Endothelial cell of umbilical vein (primary cell): ENCODE results near the gene MAPKAPK2.

ENCODE experiments used
- CTCF ChIP-seq, 2 donors: IDR thresholded peaks; 1 replicate in 1 of 2; 2 replicates in 1 of 2; pipeline ENCODE4 v1.5.1; 2011; ENCODE audit warnings: low read length in 2 of 2, mild to moderate bottlenecking in 2 of 2, moderate library complexity in 2 of 2, control low read depth in 1 of 2, inconsistent platforms in 1 of 2, low read depth in 1 of 2; ENCODE audit not compliant: insufficient read depth in 1 of 2; ENCODE audit errors: extremely low read depth in 1 of 2
- MYC ChIP-seq: IDR thresholded peaks from one replicate; pipeline ENCODE4 v1.6.1; 2011; ENCODE audit warnings: mild to moderate bottlenecking, low read depth, low read length

GRCh38 chr1:206768472-206769303, 84.0 kb downstream of the MAPKAPK2 start:
- TF ChIP-seq CTCF (IDR thresholded peaks at IDR 0.05; ENCODE audit: extremely low read depth in 1 of 2, insufficient read depth in 1 of 2, low read depth in 1 of 2, low read length in 2 of 2) (no peak), MYC (no peak)
